BLaER1 (cell line): ENCODE measurements around the gene KCP.
"Not testable (repeated sequence)": the region's sequence is repeated elsewhere in the genome, so short reads cannot be mapped to it uniquely, and the experiment has no call there.

Source experiments
- H3K27ac ChIP-seq: shearing (Covaris generic); formaldehyde crosslinking; 2 replicates; pipeline ENCODE4 v1.8.1; 2022
- H3K27me3 ChIP-seq: shearing (Covaris generic); formaldehyde crosslinking; 2 replicates; pipeline ENCODE4 v1.8.1; 2022
- H3K36me3 ChIP-seq: shearing (Covaris generic); formaldehyde crosslinking; 2 replicates; pipeline ENCODE4 v1.8.1; 2022
- H3K4me1 ChIP-seq: shearing (Covaris generic); formaldehyde crosslinking; 2 replicates; pipeline ENCODE4 v1.8.1; 2022
- H3K4me2 ChIP-seq: shearing (Covaris generic); formaldehyde crosslinking; 2 replicates; pipeline ENCODE4 v1.8.1; 2022
- H3K4me3 ChIP-seq: shearing (Covaris generic); formaldehyde crosslinking; 2 replicates; pipeline ENCODE4 v1.8.1; 2022
- H3K9ac ChIP-seq: shearing (Covaris generic); formaldehyde crosslinking; 2 replicates; pipeline ENCODE4 v1.8.1; 2022
- H3K9me3 ChIP-seq: shearing (Covaris generic); formaldehyde crosslinking; 2 replicates; pipeline ENCODE4 v1.8.1; 2022
- H4K20me1 ChIP-seq: shearing (Covaris generic); formaldehyde crosslinking; 2 replicates; pipeline ENCODE4 v1.8.1; 2022
- Cebpa-rat ChIP-seq: shearing (Covaris generic); IDR thresholded peaks from 2 replicates; pipeline ENCODE4 v1.8.1; 2022

The KCP gene

DNA sequence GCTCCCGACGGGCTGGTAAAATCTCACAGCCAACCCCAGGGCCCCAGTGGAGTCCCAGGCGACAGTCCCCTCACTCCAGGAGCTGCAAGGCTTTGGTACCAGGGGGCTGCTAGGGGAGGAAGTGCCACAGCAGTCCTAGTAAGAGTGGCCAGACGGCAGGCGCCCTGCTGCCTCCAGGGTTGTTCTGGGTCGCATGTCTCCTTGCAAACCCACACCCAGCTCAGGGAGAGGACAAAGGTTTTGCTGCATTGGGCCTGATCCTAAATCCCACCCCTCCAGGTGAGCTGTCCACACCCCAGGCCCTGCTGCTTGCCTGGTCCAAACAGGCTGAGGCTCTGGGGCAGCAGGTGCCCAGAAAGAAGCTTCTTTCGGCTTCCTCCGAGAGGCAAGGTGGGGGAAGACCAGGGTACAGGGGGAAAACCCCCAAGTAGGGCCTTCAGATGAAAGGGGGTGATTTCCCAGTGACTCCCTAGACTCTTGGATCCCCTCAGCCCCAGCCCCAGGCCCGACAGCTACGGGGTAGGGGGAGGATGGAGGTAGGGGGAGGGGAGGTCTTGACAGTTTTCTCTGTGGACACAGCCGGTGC, 4.2 kb upstream of the KCP start:
- TF ChIP-seq Cebpa-rat, result no peak
- no peaks in the 10 kb centered on the region for H3K9me3 ChIP-seq
- peaks cover 82% of the 10 kb centered on the region for H3K27me3 ChIP-seq
- H3K36me3 ChIP-seq, result no peaks in the 10 kb centered on the region
- H3K4me1 ChIP-seq, result peaks cover 31% of the 10 kb centered on the region
- H3K9ac ChIP-seq, result no peak overlapping the region
- no peaks in the 10 kb centered on the region for H4K20me1 ChIP-seq
- H3K27ac ChIP-seq, result no peak overlapping the region
- H3K4me3 ChIP-seq, result no peak overlapping the region
- H3K4me2 ChIP-seq, result peak overlapping the region; percentile 43; the same call in 1 of the 2 replicates

DNA sequence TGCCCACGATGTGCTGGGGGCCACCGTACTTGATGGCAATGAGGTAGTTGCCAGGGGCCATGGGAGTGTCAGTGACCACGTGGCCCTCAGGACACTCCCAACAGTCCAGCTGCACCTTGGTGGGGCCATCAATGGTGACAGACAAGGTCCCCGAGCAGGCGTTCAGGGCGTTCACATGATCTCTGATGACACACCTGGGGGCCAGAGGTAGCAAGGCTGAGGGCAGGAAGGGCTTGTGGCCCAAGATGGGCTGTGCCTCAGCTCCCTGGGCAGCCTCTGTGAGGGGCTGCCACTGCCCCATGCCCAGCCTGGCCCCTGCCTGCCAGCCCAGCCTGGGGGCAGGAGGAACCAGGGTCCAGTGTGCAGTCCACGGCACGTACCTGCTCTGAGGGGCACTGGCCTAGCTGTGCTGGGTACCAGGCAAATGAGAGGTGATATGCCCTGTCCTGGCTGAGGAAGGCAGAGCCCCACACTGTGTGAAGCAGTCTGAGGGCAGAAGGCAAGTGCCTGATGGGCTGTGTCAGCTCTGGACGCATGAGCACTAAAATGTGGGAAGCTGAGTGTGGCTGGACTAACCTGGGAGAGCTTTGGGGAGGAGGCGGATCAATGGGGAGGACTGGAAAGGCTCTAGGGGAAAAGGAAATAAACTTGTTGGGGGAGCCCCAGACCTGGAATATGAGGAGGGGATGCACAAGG, 3.5 kb upstream of the KCP start:
- no peak overlapping the region for H3K9ac ChIP-seq
- no peaks in the 10 kb centered on the region for H3K36me3 ChIP-seq
- no peak for TF ChIP-seq Cebpa-rat
- H4K20me1 ChIP-seq, result no peaks in the 10 kb centered on the region
- no peak overlapping the region for H3K4me2 ChIP-seq
- no peak overlapping the region for H3K27ac ChIP-seq
- no peaks in the 10 kb centered on the region for H3K9me3 ChIP-seq
- peaks cover 88% of the 10 kb centered on the region for H3K27me3 ChIP-seq
- H3K4me1 ChIP-seq, result peaks cover 38% of the 10 kb centered on the region
- H3K4me3 ChIP-seq, result no peak overlapping the region

DNA sequence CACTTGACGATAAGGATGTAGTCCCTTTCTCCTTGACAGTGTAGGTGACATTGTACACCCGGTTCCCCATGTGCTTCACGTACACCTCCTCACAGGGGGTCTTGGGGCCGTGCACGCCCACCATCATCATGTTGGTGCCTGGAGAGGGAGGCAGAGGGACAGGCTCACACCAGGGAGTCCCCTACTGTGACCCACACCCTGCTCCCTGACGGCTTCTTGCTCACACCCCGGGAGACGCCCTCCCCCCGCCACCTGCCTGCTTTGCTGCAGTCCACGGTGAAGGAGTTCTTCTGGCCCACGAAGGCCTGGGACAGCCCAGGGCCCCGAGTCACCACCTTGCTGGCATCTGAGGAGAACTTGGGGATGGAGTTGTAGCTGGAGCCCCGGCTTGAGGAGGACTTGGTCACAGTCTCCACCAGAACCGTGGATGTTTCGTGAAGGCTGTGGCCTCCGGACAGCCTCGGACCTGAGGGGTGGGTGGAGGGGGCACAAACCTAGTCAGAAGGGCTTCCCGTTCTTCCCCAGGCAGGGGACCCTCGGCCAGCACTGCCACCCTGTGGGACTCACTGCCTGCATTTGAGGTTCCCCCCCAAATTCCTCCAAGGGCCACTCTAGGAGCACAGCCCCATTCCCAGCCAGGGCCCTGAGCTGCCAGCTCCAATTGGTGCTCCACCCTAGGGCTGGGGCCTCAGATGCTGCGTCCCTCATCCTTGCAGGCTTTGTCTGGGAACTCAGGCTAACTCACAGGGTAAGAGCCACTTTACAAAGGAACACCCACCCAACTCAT, 2.4 kb upstream of the KCP start:
- not testable (repeated sequence) for H3K27ac ChIP-seq, H3K9me3 ChIP-seq, H4K20me1 ChIP-seq, H3K9ac ChIP-seq, H3K4me2 ChIP-seq, H3K4me3 ChIP-seq, H3K36me3 ChIP-seq
- peaks cover 38% of the 10 kb centered on the region for H3K4me1 ChIP-seq
- peaks cover 82% of the 10 kb centered on the region for H3K27me3 ChIP-seq

DNA sequence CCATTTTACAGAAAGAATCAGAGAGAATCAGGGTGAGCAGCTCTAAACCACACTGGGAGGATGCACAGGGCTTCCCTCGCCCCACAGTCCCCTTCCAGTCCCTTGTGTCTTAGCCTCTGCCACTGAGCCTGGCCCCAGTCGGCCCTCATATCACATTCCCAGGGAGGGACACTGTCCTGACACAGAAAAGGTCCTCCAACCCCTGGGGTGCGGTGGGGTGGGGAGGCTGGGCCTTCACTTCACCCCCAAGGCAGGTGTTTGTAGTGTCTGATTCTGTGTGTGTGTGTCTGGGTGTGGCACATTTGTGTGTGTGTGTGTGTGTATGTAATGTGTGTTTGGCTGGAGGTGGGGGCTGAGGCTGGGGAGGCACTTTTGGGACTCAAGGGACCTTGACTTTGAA, 1.8 kb upstream of the KCP start:
- Histone ChIP-seq H3K27ac (no peak overlapping the region), H3K4me3 (no peak overlapping the region), H3K4me2 (no peak overlapping the region), H3K27me3 (peaks cover 80% of the 10 kb centered on the region), H3K4me1 (peaks cover 38% of the 10 kb centered on the region), H4K20me1 (no peaks in the 10 kb centered on the region), H3K9ac (no peak overlapping the region), H3K36me3 (no peaks in the 10 kb centered on the region), H3K9me3 (no peaks in the 10 kb centered on the region)
- no peak for TF ChIP-seq Cebpa-rat

DNA sequence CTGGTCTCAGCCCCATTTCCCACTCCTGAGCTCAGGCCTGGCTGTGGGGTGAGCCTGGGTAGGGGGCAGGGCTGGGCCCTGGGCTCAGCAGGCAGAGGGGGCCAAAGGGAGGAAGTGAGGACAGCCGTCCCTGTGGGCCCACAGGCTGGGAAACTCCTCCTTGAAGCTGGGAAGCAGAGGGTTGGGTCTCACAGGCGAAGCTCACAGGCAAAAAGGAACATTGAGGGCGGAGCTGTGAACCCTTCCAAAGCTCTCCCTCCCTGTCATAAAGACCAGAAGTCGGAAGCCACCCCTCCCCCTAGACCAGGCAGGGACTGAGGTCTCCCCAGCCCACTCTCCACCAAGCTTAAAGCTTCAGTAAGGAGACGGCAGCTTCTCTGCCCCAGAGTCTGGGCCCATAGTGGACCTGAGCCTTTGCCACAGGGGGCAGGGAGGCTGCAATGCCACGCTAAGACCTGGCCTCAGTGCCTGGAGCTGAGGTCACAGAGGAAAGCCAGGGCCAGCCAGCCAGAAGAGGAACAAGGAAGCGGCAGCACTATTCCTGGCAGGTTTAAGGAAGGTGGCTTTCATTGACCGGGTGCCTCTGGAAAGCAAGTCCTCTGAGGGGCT, 1.0 kb upstream of the KCP start:
- no peak overlapping the region for H3K4me3 ChIP-seq
- H3K4me1 ChIP-seq, result peaks cover 38% of the 10 kb centered on the region
- peak overlapping the region; percentile 55 for H3K4me2 ChIP-seq
- no peaks in the 10 kb centered on the region for H3K36me3 ChIP-seq
- H3K27me3 ChIP-seq, result peaks cover 73% of the 10 kb centered on the region
- H3K9me3 ChIP-seq, result no peaks in the 10 kb centered on the region
- no peak overlapping the region for H3K9ac ChIP-seq
- H4K20me1 ChIP-seq, result no peaks in the 10 kb centered on the region
- no peak for TF ChIP-seq Cebpa-rat
- no peak overlapping the region for H3K27ac ChIP-seq

DNA sequence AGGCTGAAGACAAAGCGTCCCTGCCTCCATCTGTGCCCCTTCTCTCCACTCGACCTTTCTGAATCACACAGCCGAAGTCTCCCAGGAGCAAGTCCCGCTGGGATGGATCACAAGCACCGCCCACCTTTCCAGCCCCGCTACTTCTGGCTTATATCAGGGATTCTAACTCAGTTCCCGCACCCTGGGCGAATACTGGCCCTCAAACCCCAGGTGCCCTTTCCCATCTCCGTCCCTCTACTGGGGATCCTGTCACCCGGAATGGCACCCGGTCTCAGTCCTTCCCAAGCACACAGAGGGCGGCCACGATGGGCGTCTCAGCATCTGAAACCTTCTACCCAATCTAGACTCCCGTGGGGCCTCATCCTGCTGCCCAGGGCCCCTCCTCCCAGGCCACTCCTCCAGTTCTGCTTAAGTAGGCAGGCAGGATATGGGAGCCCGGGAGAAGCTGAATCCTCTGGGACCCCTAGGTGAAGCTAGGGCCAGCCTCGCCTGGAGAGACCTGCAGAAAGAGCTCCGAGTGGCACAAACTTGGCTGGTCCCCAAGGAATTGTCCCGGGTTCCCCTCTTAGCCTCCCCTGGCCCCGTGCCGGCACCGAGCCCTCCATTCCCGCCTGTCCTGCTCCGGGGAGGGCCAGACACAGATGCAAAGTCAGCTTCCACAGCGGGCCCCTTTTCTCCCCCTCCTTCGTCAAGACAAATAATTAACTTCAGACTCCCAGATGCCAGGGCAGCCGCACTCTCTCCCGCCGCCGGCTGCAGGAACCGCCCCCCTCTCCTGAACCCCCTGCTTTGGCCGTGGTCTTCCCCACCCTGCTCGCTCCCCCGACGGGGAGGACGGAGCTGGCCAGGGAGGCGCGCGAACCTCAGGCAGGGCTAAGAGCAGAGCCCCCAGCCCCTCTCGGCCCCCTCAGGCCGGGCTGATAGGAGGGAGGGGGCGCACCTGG, 612 bp downstream of the KCP start:
- H3K27ac ChIP-seq, result no peak overlapping the region
- peak overlapping the region; percentile 77 for H3K4me2 ChIP-seq

DNA sequence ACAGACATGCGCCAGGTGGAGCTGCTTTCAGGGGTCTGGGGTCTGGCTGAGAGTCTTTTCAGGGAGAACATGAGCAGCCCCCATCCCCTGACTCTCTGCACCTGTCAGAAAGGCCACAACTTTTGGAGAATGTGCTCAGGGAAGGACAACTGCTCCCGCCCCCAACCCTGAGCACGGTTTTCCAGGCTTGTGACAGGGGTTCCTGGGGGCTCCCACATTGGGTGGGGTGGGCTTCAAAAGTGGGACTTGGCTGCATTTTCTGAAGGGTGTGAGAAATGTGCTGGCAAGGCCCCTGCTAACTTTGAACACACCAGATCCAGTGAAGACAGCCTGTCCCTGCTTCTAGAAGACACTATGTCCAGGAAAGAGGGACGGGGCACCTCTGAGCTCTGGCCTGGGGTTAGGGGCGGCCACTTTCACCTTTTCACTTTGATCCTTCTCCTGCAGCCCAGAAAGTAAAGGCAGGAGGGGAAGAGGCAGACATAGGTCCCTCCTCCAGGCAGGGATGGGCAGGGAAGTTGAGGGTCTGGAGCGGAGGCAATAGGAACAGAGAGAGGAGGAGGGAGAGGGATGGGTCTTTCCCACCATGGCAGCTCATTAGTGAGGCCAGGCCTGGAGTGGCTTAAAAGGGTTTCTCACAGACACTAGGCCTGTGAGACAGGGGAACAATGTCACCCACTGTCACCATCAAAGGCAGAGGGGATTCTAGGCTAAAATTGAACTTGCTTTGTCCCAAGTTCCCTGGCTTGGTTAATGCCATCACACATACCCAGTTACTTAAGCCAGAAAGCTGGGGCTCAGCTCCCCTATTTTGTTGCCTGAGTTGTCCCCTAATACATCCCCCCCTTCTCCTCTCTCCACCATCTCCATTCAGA, 1.5 kb downstream of the KCP start:
- no peak overlapping the region for H3K9ac ChIP-seq

More for the DNA sequence above, 612 bp downstream of the KCP start:
- H3K4me1 ChIP-seq, result peaks cover 38% of the 10 kb centered on the region
- no peak overlapping the region for H3K9ac ChIP-seq
- no peak overlapping the region for H3K4me3 ChIP-seq
- no peaks in the 10 kb centered on the region for H3K36me3 ChIP-seq
- no peak for TF ChIP-seq Cebpa-rat
- H3K9me3 ChIP-seq, result no peaks in the 10 kb centered on the region
- H3K27me3 ChIP-seq, result peaks cover 56% of the 10 kb centered on the region
- no peaks in the 10 kb centered on the region for H4K20me1 ChIP-seq

DNA sequence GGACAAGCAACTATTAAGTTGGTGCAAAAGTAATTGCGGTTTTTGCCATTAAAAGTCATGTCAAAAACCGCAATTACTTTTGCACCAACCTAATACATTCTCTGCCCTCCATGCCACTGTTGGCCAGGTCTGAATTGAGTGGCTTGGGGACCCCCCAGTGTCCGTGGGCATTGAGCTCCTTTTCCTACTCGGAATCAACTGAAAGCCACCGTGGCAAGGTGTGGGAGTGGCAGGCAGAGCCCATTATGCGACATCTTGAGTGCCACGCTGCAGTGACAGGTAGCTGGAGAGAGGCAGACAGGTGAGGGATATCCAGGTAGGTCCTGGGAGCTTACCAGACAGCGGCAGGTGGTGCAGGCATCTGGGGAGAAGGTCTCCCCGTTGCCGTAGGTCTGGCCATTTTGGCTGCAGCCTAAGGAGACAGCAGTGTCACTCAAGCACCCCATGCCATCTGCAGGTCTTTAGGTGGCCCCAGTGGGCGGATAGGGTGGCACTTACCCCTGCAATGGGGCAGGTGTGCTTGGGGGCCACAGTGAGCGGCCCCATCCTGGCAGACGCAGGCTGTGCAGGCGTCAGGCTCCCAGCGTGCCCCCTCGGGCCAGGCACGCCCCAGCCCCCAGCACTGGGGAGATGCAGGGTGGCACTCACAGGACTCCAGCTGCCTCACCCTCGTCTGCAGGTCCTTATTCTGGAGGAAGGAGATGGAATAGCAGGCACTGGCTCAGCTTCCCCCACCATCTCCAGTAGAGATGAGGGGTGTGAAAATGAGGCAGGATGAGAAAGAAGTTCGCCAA, 3.5 kb downstream of the KCP start:
- no peak overlapping the region for H3K4me3 ChIP-seq
- H3K27me3 ChIP-seq, result peaks cover 31% of the 10 kb centered on the region
- no peak overlapping the region for H3K9ac ChIP-seq
- H3K4me2 ChIP-seq, result no peak overlapping the region
- no peak overlapping the region for H3K27ac ChIP-seq
- H4K20me1 ChIP-seq, result no peaks in the 10 kb centered on the region
- no peaks in the 10 kb centered on the region for H3K9me3 ChIP-seq
- no peaks in the 10 kb centered on the region for H3K36me3 ChIP-seq
- peaks cover 30% of the 10 kb centered on the region for H3K4me1 ChIP-seq
- TF ChIP-seq Cebpa-rat, result no peak

More for the DNA sequence above, 1.5 kb downstream of the KCP start:
- Histone ChIP-seq H3K4me1 (peaks cover 32% of the 10 kb centered on the region), H3K4me3 (no peak overlapping the region), H3K4me2 (peak overlapping the region; percentile 77), H3K27me3 (peaks cover 47% of the 10 kb centered on the region), H3K27ac (no peak overlapping the region), H3K36me3 (no peaks in the 10 kb centered on the region), H4K20me1 (no peaks in the 10 kb centered on the region), H3K9me3 (no peaks in the 10 kb centered on the region)
- TF ChIP-seq Cebpa-rat, result no peak
